Keratinocyte (primary cell): ENCODE data around the gene GREB1. TPM values are rescaled to one million over a fixed set of nuclear protein-coding genes. Genes with fewer than 3 reads are reported as not detected.

Experiments
- DNase-seq: peaks from one replicate; pipeline ENCODE4 v3.0.0-alpha.2; 2011; ENCODE audit warnings: low read depth, missing footprints, low spot score
- FAIRE-seq: peaks from 2 replicates; lab custom pipeline; 2011; peaks lifted over from hg19 to GRCh38; lab: Jason Lieb, UNC
- H2AFZ ChIP-seq: 2 replicates; pipeline ENCODE4 v1.6.0; 2012; ENCODE audit warnings: low read length, control low read depth, inconsistent platforms; ENCODE audit not compliant: control insufficient read depth
- H3K27ac ChIP-seq: 2 replicates; pipeline ENCODE4 v1.5.1; 2011; ENCODE audit warnings: low read length; ENCODE audit not compliant: control insufficient read depth, insufficient read depth
- H3K27me3 ChIP-seq: 3 replicates; pipeline ENCODE4 v1.6.0; 2011; ENCODE audit warnings: low read length; ENCODE audit not compliant: control insufficient read depth, insufficient read depth; ENCODE audit errors: extremely low read depth
- H3K36me3 ChIP-seq, 2 experiments: 2 replicates in 1 of 2; 3 replicates in 1 of 2; pipeline ENCODE4 v1.5.1; 2011; ENCODE audit warnings: low read length in 2 of 2, mild to moderate bottlenecking in 1 of 2; ENCODE audit not compliant: control insufficient read depth in 2 of 2, insufficient read depth in 2 of 2; ENCODE audit errors: extremely low read depth in 1 of 2
- H3K4me1 ChIP-seq: 3 replicates; pipeline ENCODE4 v1.5.1; 2011; ENCODE audit warnings: low read length; ENCODE audit not compliant: control insufficient read depth, insufficient read depth; ENCODE audit errors: extremely low read depth
- H3K4me2 ChIP-seq: 3 replicates; pipeline ENCODE4 v1.6.0; 2011; ENCODE audit warnings: low read depth, low read length; ENCODE audit not compliant: control insufficient read depth, insufficient read depth; ENCODE audit errors: extremely low read depth
- H3K4me3 ChIP-seq, 3 experiments: fragments of 200-600 bp in 1 of 3; sonication (generic) in 1 of 3; 2 replicates in 2 of 3; 3 replicates in 1 of 3; pipeline ENCODE4 v1.5.1; 2011 to 2016; ENCODE audit warnings: low read length in 3 of 3, mild to moderate bottlenecking in 3 of 3, control low read depth in 2 of 3, inconsistent platforms in 1 of 3, low read depth in 1 of 3, mixed read lengths in 1 of 3, mixed run types in 1 of 3, moderate library complexity in 1 of 3; ENCODE audit not compliant: control insufficient read depth in 2 of 3, insufficient read depth in 2 of 3; ENCODE audit errors: extremely low read depth in 1 of 3
- H3K79me2 ChIP-seq: 2 replicates; pipeline ENCODE4 v1.6.0; 2012; ENCODE audit warnings: low read length; ENCODE audit not compliant: control insufficient read depth, insufficient read depth
- H3K9ac ChIP-seq: 3 replicates; pipeline ENCODE4 v1.6.0; 2011; ENCODE audit warnings: low read length; ENCODE audit not compliant: control insufficient read depth, insufficient read depth; ENCODE audit errors: extremely low read depth
- H3K9me1 ChIP-seq: 3 replicates; pipeline ENCODE4 v1.6.0; 2011; ENCODE audit warnings: low read length; ENCODE audit not compliant: control insufficient read depth, insufficient read depth; ENCODE audit errors: extremely low read depth
- H3K9me3 ChIP-seq: 2 replicates; pipeline ENCODE4 v1.5.1; 2012; ENCODE audit warnings: low read depth, low read length; ENCODE audit not compliant: control insufficient read depth
- H4K20me1 ChIP-seq: 3 replicates; pipeline ENCODE4 v1.6.0; 2011; ENCODE audit warnings: low read length; ENCODE audit not compliant: control insufficient read depth, insufficient read depth; ENCODE audit errors: extremely low read depth
- EZH2 ChIP-seq: IDR thresholded peaks from one replicate; pipeline ENCODE4 v1.6.1; 2012; ENCODE audit warnings: inconsistent platforms, mild to moderate bottlenecking, low read length, moderate library complexity
- dilution Hi-C: fragments of 300-500 bp; cut with MboI; formaldehyde crosslinking; loops from one replicate; pipeline ENCODE4 v1.7.0; 2020; ENCODE audit warnings: low sequenced_read_pairs; ENCODE audit not compliant: extremely low pct_ligation_motif_present
- polyA plus RNA-seq, 5 experiments: library from polyadenylated mRNA; depleted of rRNA in 3 of 5; stranded (reverse) in 3 of 5; stranded (forward) in 1 of 5; unstranded in 1 of 5; fragments of >200 nt; gene quantifications; 1 replicate in 1 of 5; 2 replicates in 3 of 5; 3 replicates in 1 of 5; pipeline versions ENCODE4 v1.2.1 to v1.2.3, GENCODE V29; 2011 to 2012; ENCODE audit warnings: missing spikeins in 2 of 5, low read depth in 1 of 5, low replicate concordance in 1 of 5
- TF ChIP-seq, protein P1 (sequence below), 3 experiments: IDR thresholded peaks in 1 of 3; conservative IDR thresholded peaks in 1 of 3; optimal IDR thresholded peaks in 1 of 3; 2 replicates in 2 of 3; 3 replicates in 1 of 3; pipeline versions ENCODE3 to v1.5.1; 2011; ENCODE audit warnings: low read length in 3 of 3, mild to moderate bottlenecking in 3 of 3, moderate library complexity in 2 of 3, control low read depth in 1 of 3, inconsistent platforms in 1 of 3; ENCODE audit not compliant: insufficient read depth in 2 of 3; ENCODE audit errors: extremely low read depth in 1 of 3

The GREB1 gene
- polyA plus RNA-seq, 1 donor (not counting 4 experiments of a cell fraction or from before 2014, with no cell fraction given) = 0.13 TPM

DNA sequence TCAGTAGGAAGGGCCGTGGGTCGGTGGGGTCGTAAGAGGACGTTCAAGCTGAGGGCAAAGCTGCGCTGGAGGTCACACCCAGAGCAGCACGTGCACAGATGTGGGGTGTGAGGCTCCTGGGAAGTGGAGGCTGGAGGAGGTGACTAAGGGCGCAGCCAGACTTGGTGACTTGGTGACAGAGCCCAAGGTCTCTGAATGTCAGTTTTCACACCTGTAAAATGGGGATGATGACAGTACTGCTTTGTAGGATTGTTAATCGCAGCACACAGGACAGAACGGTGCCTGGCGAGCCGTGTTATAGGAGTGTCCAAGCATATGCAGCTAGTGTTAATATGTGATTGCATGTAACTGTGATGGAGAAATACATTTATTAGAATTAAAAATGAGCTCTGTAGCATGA lies 95.4 kb downstream of the GREB1 start:
- FAIRE-seq = no peak
- Histone ChIP-seq H3K36me3 (no peaks in the 10 kb centered on the region), H4K20me1 (no peaks in the 10 kb centered on the region), H3K9me3 (peaks cover 5% of the 10 kb centered on the region), H3K79me2 (no peaks in the 10 kb centered on the region), H3K9ac (no peak overlapping the region), H3K27ac (no peak overlapping the region), H2AFZ (no peak overlapping the region), H3K4me1 (no peaks in the 10 kb centered on the region), H3K27me3 (no peaks in the 10 kb centered on the region), H3K4me3 (no peak overlapping the region), H3K9me1 (no peaks in the 10 kb centered on the region), H3K4me2 (no peak overlapping the region)
- dilution Hi-C loops = no loop called here
- no peak for DNase-seq
- TF ChIP-seq, protein P1, sequence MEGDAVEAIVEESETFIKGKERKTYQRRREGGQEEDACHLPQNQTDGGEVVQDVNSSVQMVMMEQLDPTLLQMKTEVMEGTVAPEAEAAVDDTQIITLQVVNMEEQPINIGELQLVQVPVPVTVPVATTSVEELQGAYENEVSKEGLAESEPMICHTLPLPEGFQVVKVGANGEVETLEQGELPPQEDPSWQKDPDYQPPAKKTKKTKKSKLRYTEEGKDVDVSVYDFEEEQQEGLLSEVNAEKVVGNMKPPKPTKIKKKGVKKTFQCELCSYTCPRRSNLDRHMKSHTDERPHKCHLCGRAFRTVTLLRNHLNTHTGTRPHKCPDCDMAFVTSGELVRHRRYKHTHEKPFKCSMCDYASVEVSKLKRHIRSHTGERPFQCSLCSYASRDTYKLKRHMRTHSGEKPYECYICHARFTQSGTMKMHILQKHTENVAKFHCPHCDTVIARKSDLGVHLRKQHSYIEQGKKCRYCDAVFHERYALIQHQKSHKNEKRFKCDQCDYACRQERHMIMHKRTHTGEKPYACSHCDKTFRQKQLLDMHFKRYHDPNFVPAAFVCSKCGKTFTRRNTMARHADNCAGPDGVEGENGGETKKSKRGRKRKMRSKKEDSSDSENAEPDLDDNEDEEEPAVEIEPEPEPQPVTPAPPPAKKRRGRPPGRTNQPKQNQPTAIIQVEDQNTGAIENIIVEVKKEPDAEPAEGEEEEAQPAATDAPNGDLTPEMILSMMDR (optimal IDR thresholded peaks at IDR 0.05 in 1 of 3, IDR thresholded peaks at IDR 0.05 in 1 of 3, conservative IDR thresholded peaks at IDR 0.05 in 1 of 3; ENCODE audit: extremely low read depth in 1 of 3, insufficient read depth in 2 of 3, low read length in 3 of 3) = no peak
- TF ChIP-seq EZH2 = no peak

DNA sequence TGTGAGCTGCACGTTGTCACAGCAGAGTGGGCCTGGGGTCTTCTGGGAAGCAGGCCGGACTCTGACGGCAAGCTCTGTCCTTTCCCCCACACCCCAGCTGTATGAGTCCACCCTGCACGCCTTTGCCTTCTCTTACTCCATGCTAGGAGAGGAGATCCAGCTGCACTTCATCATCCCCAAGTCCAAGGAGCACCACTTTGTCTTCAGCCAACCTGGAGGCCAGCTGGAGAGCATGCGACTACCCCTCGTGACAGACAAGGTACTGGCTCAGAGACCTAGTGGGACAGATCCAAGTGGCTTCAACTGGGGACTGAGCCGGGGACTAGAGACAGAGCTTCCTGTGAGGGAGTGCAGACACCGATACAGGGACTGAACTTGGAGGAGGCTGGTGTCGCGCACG lies 96.0 kb downstream of the GREB1 start:
- Histone ChIP-seq H3K36me3 (no peaks in the 10 kb centered on the region), H3K4me3 (no peak overlapping the region), H3K27ac (no peak overlapping the region), H3K4me1 (no peaks in the 10 kb centered on the region), H2AFZ (no peak overlapping the region), H3K4me2 (no peak overlapping the region), H3K9ac (no peak overlapping the region), H3K79me2 (no peaks in the 10 kb centered on the region), H4K20me1 (no peaks in the 10 kb centered on the region), H3K27me3 (no peaks in the 10 kb centered on the region), H3K9me1 (no peaks in the 10 kb centered on the region), H3K9me3 (peaks cover 5% of the 10 kb centered on the region)
- FAIRE-seq (no peak), DNase-seq (no peak)
- dilution Hi-C loops = no loop called here
- TF ChIP-seq, protein P1 (optimal IDR thresholded peaks at IDR 0.05 in 1 of 3, IDR thresholded peaks at IDR 0.05 in 1 of 3, conservative IDR thresholded peaks at IDR 0.05 in 1 of 3; ENCODE audit: extremely low read depth in 1 of 3, insufficient read depth in 2 of 3, low read length in 3 of 3) = no peak
- TF ChIP-seq EZH2 = no peak
